SU-DHL-6 (cell line): ENCODE measurements around the gene NFKBIZ.

Experiments used
- H2AFZ ChIP-seq: fragments of 200-600 bp; sonication (generic); 2 replicates; pipeline ENCODE4 v1.6.1; 2014; ENCODE audit warnings: low read depth, mild to moderate bottlenecking, moderate library complexity, mixed read lengths, antibody characterized with exemption, low read length; ENCODE audit not compliant: severe bottlenecking
- H3F3A ChIP-seq: fragments of 200-600 bp; shearing (Covaris generic); 2 replicates; pipeline ENCODE4 v1.6.0; 2016; ENCODE audit warnings: antibody characterized with exemption, mild to moderate bottlenecking; ENCODE audit not compliant: insufficient read depth
- H3K27ac ChIP-seq: fragments of 200-600 bp; sonication (generic); 2 replicates; pipeline ENCODE4 v1.5.1; 2016; ENCODE audit warnings: low read depth, mild to moderate bottlenecking, low read length, moderate library complexity, mixed read lengths
- H3K27me3 ChIP-seq: fragments of 200-600 bp; sonication (generic), shearing (Covaris generic); 2 replicates; pipeline ENCODE4 v1.6.0; 2014; ENCODE audit warnings: mild to moderate bottlenecking, low read length
- H3K36me3 ChIP-seq: fragments of 200-600 bp; sonication (generic); 2 replicates; pipeline ENCODE4 v1.6.1; 2014; ENCODE audit warnings: mild to moderate bottlenecking, low read length, mixed read lengths
- H3K4me2 ChIP-seq: fragments of 300-600, 200-600 bp; shearing (Covaris generic), sonication (generic); 2 replicates; pipeline ENCODE4 v1.6.0; 2014; ENCODE audit warnings: low read length, low read depth, mild to moderate bottlenecking; ENCODE audit not compliant: poor library complexity, severe bottlenecking
- H3K4me3 ChIP-seq: fragments of 200-600 bp; sonication (generic); 2 replicates; pipeline ENCODE4 v1.5.1; 2014; ENCODE audit warnings: antibody characterized with exemption, low read length, mild to moderate bottlenecking, mixed read lengths; ENCODE audit not compliant: insufficient read depth, poor library complexity, severe bottlenecking
- H3K79me2 ChIP-seq: fragments of 200-600 bp; sonication (generic); 2 replicates; pipeline ENCODE4 v1.6.1; 2014; ENCODE audit warnings: mild to moderate bottlenecking, low read length, moderate library complexity; ENCODE audit not compliant: insufficient read depth
- H3K9ac ChIP-seq: fragments of 200-600 bp; sonication (generic); 2 replicates; pipeline ENCODE4 v1.7.0; 2014; ENCODE audit warnings: mild to moderate bottlenecking, low read length
- H3K9me2 ChIP-seq: fragments of 200-600 bp; sonication (generic); replicated peaks from 2 replicates; pipeline ENCODE4 v1.6.1; 2014; ENCODE audit warnings: low read length; ENCODE audit not compliant: insufficient read depth
- H3K9me3 ChIP-seq: fragments of 200-600 bp; sonication (generic); 2 replicates; pipeline ENCODE4 v1.6.1; 2014; ENCODE audit warnings: low read length, mixed read lengths; ENCODE audit not compliant: insufficient read depth
- H4K20me1 ChIP-seq: fragments of 200-600 bp; sonication (generic); 2 replicates; pipeline ENCODE4 v1.6.1; 2014; ENCODE audit warnings: low read depth, mild to moderate bottlenecking, antibody characterized with exemption, low read length, moderate library complexity, mixed read lengths
- CTCF ChIP-seq: fragments of 200-600 bp; sonication (generic); IDR thresholded peaks from one replicate; pipeline ENCODE4 v1.5.1; 2017; ENCODE audit warnings: antibody characterized with exemption, mild to moderate bottlenecking, low read length, moderate library complexity; ENCODE audit not compliant: insufficient read depth, poor library complexity, severe bottlenecking
- EZH2phosphoT487 ChIP-seq: fragments of 200-600 bp; sonication (generic), shearing (Covaris generic); conservative IDR thresholded peaks from 2 replicates; pipeline ENCODE4 v1.6.1; 2018; ENCODE audit warnings: mild to moderate bottlenecking, antibody characterized with exemption, low read length, moderate library complexity, mixed read lengths

The NFKBIZ gene

GRCh38 chr3:101867511-101867910, 18.2 kb downstream of the NFKBIZ start:
- H4K20me1 ChIP-seq, result 0 out of 2 replicates have a peak, but pooled peaks cover 6% of the 10 kb centered on the region
- H3K9me2 ChIP-seq, result no peaks in the 10 kb centered on the region
- H3K27me3 ChIP-seq, result no peaks in the 10 kb centered on the region
- H2AFZ ChIP-seq, result no peak overlapping the region
- no peak overlapping the region for H3K27ac ChIP-seq
- peaks cover 51% of the 10 kb centered on the region for H3F3A ChIP-seq
- no peaks in the 10 kb centered on the region for H3K79me2 ChIP-seq
- peaks cover 14% of the 10 kb centered on the region; the same call in 1 of the 2 replicates for H3K36me3 ChIP-seq
- TF ChIP-seq EZH2phosphoT487 (no peak), CTCF (no peak)
- H3K9ac ChIP-seq, result no peak overlapping the region
- no peaks in the 10 kb centered on the region for H3K9me3 ChIP-seq
- H3K4me3 ChIP-seq, result no peak overlapping the region
- no peak overlapping the region for H3K4me2 ChIP-seq

- H3K27me3 ChIP-seq, result no peaks in the 10 kb centered on the region
- no peak overlapping the region for H3K27ac ChIP-seq
- H3K36me3 ChIP-seq, result peaks cover 9% of the 10 kb centered on the region; the same call in 1 of the 2 replicates
- H3K4me2 ChIP-seq, result no peak overlapping the region
- H3K79me2 ChIP-seq, result no peaks in the 10 kb centered on the region
- H2AFZ ChIP-seq, result no peak overlapping the region
- H3K9ac ChIP-seq, result no peak overlapping the region
- H3K4me3 ChIP-seq, result no peak overlapping the region
- H3F3A ChIP-seq, result peaks cover 46% of the 10 kb centered on the region
- H3K9me2 ChIP-seq, result no peaks in the 10 kb centered on the region
- TF ChIP-seq CTCF (no peak), EZH2phosphoT487 (no peak)
- no peaks in the 10 kb centered on the region for H3K9me3 ChIP-seq
- H4K20me1 ChIP-seq, result 0 out of 2 replicates have a peak, but pooled peaks cover 6% of the 10 kb centered on the region
Measured at GRCh38 chr3:101867996-101868395, 18.7 kb downstream of the NFKBIZ start.

- Histone ChIP-seq H3K4me2 (no peak overlapping the region), H3K36me3 (peaks cover 9% of the 10 kb centered on the region; the same call in 1 of the 2 replicates), H3F3A (peaks cover 41% of the 10 kb centered on the region), H4K20me1 (0 out of 2 replicates have a peak, but pooled peaks cover 6% of the 10 kb centered on the region), H3K27me3 (no peaks in the 10 kb centered on the region), H2AFZ (no peak overlapping the region), H3K4me3 (no peak overlapping the region), H3K79me2 (no peaks in the 10 kb centered on the region), H3K27ac (no peak overlapping the region), H3K9ac (no peak overlapping the region), H3K9me3 (no peaks in the 10 kb centered on the region), H3K9me2 (no peaks in the 10 kb centered on the region)
- no peak for TF ChIP-seq EZH2phosphoT487
- no peak for TF ChIP-seq CTCF
Measured at GRCh38 chr3:101868534-101869464, 19.5 kb downstream of the NFKBIZ start.
